SK-N-SH (cell line): ENCODE results near the gene MAPRE3.

Experiments used
- CHD2 ChIP-seq: fragments of 150-350 bp; IDR thresholded peaks from 2 replicates; pipeline ENCODE4 v1.6.1; 2018; ENCODE audit warnings: low read length; ENCODE audit not compliant: partially characterized antibody
- EZH2phosphoT487 ChIP-seq: fragments of 200-600 bp; sonication (generic); IDR thresholded peaks from 2 replicates; pipeline ENCODE4 v1.6.1; 2017; ENCODE audit warnings: low read depth, mixed run types, mild to moderate bottlenecking, antibody characterized with exemption, moderate library complexity, borderline replicate concordance
- FOSL2 ChIP-seq: IDR thresholded peaks from 2 replicates; pipeline ENCODE4 v1.4.0; 2012; ENCODE audit warnings: low read depth, mild to moderate bottlenecking, moderate library complexity, borderline replicate concordance
- FOXJ3 ChIP-seq: sonication (generic); formaldehyde crosslinking; IDR thresholded peaks from 2 replicates; pipeline ENCODE4 v1.5.1; 2020; ENCODE audit warnings: mild to moderate bottlenecking, missing genetic modification reagents
- FOXM1 ChIP-seq: IDR thresholded peaks from 2 replicates; pipeline ENCODE4 v1.4.0; 2012; ENCODE audit warnings: low read depth, mild to moderate bottlenecking
- POLR2AphosphoS5 ChIP-seq: IDR thresholded peaks from 2 replicates; pipeline ENCODE4 v1.6.1; 2012; ENCODE audit warnings: low read depth, low read length
- RAD21 ChIP-seq: IDR thresholded peaks from 2 replicates; pipeline ENCODE4 v1.6.1; 2012; ENCODE audit warnings: mild to moderate bottlenecking, low read length
- RCOR1 ChIP-seq: fragments of 150-350 bp; IDR thresholded peaks from 2 replicates; pipeline ENCODE4 v1.6.1; 2017; ENCODE audit warnings: antibody characterized with exemption, low read length
- RFX5 ChIP-seq: IDR thresholded peaks from 2 replicates; pipeline ENCODE4 v1.6.1; 2012; ENCODE audit warnings: mild to moderate bottlenecking, improper control_type of control experiment, low read length
- SMC3 ChIP-seq: IDR thresholded peaks from 2 replicates; pipeline ENCODE4 v1.6.1; 2012; ENCODE audit warnings: low read depth, low read length, improper control_type of control experiment
- TAF1 ChIP-seq: IDR thresholded peaks from 2 replicates; pipeline ENCODE4 v1.6.1; 2012; ENCODE audit warnings: low read depth, mild to moderate bottlenecking, low read length, moderate library complexity, borderline replicate concordance
- TF ChIP-seq, protein P1 (sequence below): fragments of 200-600 bp; sonication (generic); IDR thresholded peaks from 2 replicates; pipeline ENCODE4 v1.6.1; 2017; ENCODE audit warnings: antibody characterized with exemption, mild to moderate bottlenecking, moderate library complexity
- TF ChIP-seq, protein P2 (sequence below): IDR thresholded peaks from 2 replicates; pipeline ENCODE4 v1.6.1; 2012; ENCODE audit warnings: mild to moderate bottlenecking, low read depth, low read length, moderate library complexity
- TF ChIP-seq, protein P3 (sequence below): IDR thresholded peaks from 2 replicates; pipeline ENCODE4 v1.4.0; 2012; ENCODE audit warnings: low read depth, borderline replicate concordance

DNA sequence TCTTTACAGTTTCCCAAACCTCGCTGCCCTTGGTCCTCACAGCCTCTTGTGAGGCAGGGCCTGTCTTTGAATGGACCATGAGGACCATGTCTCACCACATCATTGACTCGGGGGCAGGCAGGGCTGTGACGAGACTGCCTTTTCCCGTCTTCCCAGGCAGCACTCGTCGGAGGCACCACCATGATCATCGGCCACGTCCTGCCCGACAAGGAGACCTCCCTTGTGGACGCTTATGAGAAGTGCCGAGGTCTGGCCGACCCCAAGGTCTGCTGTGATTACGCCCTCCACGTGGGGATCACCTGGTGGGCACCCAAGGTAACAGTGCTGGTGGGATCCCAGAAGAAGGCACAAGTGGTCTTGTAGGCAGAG, 45.7 kb upstream of the MAPRE3 start:
- TF ChIP-seq, protein P1, sequence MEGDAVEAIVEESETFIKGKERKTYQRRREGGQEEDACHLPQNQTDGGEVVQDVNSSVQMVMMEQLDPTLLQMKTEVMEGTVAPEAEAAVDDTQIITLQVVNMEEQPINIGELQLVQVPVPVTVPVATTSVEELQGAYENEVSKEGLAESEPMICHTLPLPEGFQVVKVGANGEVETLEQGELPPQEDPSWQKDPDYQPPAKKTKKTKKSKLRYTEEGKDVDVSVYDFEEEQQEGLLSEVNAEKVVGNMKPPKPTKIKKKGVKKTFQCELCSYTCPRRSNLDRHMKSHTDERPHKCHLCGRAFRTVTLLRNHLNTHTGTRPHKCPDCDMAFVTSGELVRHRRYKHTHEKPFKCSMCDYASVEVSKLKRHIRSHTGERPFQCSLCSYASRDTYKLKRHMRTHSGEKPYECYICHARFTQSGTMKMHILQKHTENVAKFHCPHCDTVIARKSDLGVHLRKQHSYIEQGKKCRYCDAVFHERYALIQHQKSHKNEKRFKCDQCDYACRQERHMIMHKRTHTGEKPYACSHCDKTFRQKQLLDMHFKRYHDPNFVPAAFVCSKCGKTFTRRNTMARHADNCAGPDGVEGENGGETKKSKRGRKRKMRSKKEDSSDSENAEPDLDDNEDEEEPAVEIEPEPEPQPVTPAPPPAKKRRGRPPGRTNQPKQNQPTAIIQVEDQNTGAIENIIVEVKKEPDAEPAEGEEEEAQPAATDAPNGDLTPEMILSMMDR = no peak
- TF ChIP-seq FOXM1 (no peak), FOSL2 (no peak), POLR2AphosphoS5 (no peak), FOXJ3 (no peak), EZH2phosphoT487 (no peak), CHD2 (no peak), RFX5 (no peak), RAD21 (no peak), TAF1 (no peak), RCOR1 (no peak), SMC3 (no peak)
- TF ChIP-seq, protein P2, sequence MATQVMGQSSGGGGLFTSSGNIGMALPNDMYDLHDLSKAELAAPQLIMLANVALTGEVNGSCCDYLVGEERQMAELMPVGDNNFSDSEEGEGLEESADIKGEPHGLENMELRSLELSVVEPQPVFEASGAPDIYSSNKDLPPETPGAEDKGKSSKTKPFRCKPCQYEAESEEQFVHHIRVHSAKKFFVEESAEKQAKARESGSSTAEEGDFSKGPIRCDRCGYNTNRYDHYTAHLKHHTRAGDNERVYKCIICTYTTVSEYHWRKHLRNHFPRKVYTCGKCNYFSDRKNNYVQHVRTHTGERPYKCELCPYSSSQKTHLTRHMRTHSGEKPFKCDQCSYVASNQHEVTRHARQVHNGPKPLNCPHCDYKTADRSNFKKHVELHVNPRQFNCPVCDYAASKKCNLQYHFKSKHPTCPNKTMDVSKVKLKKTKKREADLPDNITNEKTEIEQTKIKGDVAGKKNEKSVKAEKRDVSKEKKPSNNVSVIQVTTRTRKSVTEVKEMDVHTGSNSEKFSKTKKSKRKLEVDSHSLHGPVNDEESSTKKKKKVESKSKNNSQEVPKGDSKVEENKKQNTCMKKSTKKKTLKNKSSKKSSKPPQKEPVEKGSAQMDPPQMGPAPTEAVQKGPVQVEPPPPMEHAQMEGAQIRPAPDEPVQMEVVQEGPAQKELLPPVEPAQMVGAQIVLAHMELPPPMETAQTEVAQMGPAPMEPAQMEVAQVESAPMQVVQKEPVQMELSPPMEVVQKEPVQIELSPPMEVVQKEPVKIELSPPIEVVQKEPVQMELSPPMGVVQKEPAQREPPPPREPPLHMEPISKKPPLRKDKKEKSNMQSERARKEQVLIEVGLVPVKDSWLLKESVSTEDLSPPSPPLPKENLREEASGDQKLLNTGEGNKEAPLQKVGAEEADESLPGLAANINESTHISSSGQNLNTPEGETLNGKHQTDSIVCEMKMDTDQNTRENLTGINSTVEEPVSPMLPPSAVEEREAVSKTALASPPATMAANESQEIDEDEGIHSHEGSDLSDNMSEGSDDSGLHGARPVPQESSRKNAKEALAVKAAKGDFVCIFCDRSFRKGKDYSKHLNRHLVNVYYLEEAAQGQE = no peak
- TF ChIP-seq, protein P3, sequence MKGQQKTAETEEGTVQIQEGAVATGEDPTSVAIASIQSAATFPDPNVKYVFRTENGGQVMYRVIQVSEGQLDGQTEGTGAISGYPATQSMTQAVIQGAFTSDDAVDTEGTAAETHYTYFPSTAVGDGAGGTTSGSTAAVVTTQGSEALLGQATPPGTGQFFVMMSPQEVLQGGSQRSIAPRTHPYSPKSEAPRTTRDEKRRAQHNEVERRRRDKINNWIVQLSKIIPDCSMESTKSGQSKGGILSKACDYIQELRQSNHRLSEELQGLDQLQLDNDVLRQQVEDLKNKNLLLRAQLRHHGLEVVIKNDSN = no peak
